ENCODE data around the gene B3GNT5. TPM values are rescaled to one million over a fixed set of nuclear protein-coding genes. Genes with fewer than 3 reads are reported as not detected.

B3GNT5 gene
- polyA plus RNA-seq, 3 donors = 14.1 to 17.7 (median 14.2) TPM

DNA sequence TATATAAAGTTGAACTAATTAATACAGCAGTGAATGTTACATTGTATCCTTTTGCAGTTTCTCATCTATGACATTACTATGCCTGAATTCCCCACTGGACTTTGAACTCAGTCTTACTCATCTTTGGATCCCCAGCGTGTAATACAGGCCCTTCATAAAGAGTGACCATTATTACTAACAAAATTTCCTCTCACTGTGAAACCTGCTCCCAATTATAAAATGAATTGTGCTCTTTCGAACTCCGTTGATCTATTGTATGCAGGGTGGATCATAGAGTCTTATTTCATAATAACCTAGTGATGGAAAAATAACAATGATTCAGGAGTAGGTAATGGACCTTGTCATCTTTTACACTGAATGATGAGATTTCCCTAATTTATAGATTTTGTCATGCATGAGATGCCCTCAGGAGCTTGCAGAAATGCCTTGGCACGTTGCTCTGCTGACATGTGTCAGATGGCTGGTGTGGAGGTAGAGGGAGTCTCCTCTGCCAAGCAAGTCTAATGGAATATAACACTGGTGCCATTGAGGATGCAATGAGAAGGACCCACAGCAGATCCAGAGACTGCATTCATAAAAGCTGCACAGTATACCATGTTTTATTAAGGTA lies 25.5 kb downstream of the B3GNT5 start:
- peak in 1 of 3 donors; percentile 37 for DNase-seq
- Histone ChIP-seq H3K27ac (ENCODE audit: low read depth in 1 of 2, low read length in 2 of 2) (no peak overlapping the region), H3K27me3 (ENCODE audit: control insufficient read depth in 2 of 2, insufficient read depth in 2 of 2, low read length in 2 of 2) (no peaks in the 10 kb centered on the region), H3K4me2 (replicated peaks; ENCODE audit: extremely low read depth, low read length, poor library complexity, severe bottlenecking) (no peak overlapping the region), H2AFZ (ENCODE audit: insufficient read depth, low read depth, low read length, poor library complexity, severe bottlenecking) (no peak overlapping the region), H3K4me3 (replicated peaks in 1 of 3; ENCODE audit: low read depth in 2 of 3, low read length in 3 of 3) (no peak overlapping the region), H3K4me1 (ENCODE audit: control insufficient read depth in 1 of 2, insufficient read depth in 2 of 2, low read length in 2 of 2) (peaks cover 23 to 26% of the 10 kb centered on the region in 2 donors), H3K9ac (ENCODE audit: insufficient read depth, low read length, poor library complexity, severe bottlenecking) (no peak overlapping the region), H3K79me2 (ENCODE audit: insufficient read depth, low read length) (peaks cover 7% of the 10 kb centered on the region), H4K20me1 (ENCODE audit: insufficient read depth, low read length) (no peaks in the 10 kb centered on the region), H3K36me3 (replicated peaks in 1 of 2; ENCODE audit: control insufficient read depth in 1 of 2, insufficient read depth in 2 of 2, low read length in 2 of 2) (no peaks in the 10 kb centered on the region), H3K9me3 (replicated peaks in 1 of 2; ENCODE audit: control insufficient read depth in 1 of 2, insufficient read depth in 1 of 2, low read length in 2 of 2) (no peaks in the 10 kb centered on the region)
- no peak for TF ChIP-seq CTCF (IDR thresholded peaks at IDR 0.05)
- WGBS (ENCODE audit: insufficient coverage) = 100% methylated on average over 1 of the region's 4 CpGs
- Mint-ChIP-seq H3K9me3 (no peaks in the 10 kb centered on the region), H3K4me1 (peaks cover 23% of the 10 kb centered on the region), H3K36me3 (no peaks in the 10 kb centered on the region), H3K27me3 (ENCODE audit: low read depth in 3 of 3) (no peaks in the 10 kb centered on the region), H3K27ac (peak overlapping the region in 1 of 7 donors; percentile 27), H3K4me3 (no peak overlapping the region)
- intact Hi-C loops (cut with micrococcal nuclease) = no loop called here

GRCh38 chr3:183279371-183279770 lies 26.3 kb downstream of the B3GNT5 start:
- Mint-ChIP-seq H3K9me3 (no peaks in the 10 kb centered on the region), H3K36me3 (no peaks in the 10 kb centered on the region), H3K27me3 (ENCODE audit: low read depth in 3 of 3) (peaks cover 0 to under 1% (median 0%) of the 10 kb centered on the region in 3 donors), H3K4me1 (peaks cover 22% of the 10 kb centered on the region), H3K4me3 (no peak overlapping the region), H3K27ac (no peak overlapping the region)
- no peak for TF ChIP-seq CTCF (IDR thresholded peaks at IDR 0.05)
- Histone ChIP-seq H2AFZ (ENCODE audit: insufficient read depth, low read depth, low read length, poor library complexity, severe bottlenecking) (no peak overlapping the region), H3K4me3 (replicated peaks in 1 of 3; ENCODE audit: low read depth in 2 of 3, low read length in 3 of 3) (no peak overlapping the region), H3K4me2 (replicated peaks; ENCODE audit: extremely low read depth, low read length, poor library complexity, severe bottlenecking) (no peak overlapping the region), H4K20me1 (ENCODE audit: insufficient read depth, low read length) (no peaks in the 10 kb centered on the region), H3K9me3 (replicated peaks in 1 of 2; ENCODE audit: control insufficient read depth in 1 of 2, insufficient read depth in 1 of 2, low read length in 2 of 2) (no peaks in the 10 kb centered on the region), H3K4me1 (ENCODE audit: control insufficient read depth in 1 of 2, insufficient read depth in 2 of 2, low read length in 2 of 2) (peaks cover 17 to 18% of the 10 kb centered on the region in 2 donors), H3K27me3 (ENCODE audit: control insufficient read depth in 2 of 2, insufficient read depth in 2 of 2, low read length in 2 of 2) (no peaks in the 10 kb centered on the region), H3K27ac (ENCODE audit: low read depth in 1 of 2, low read length in 2 of 2) (no peak overlapping the region), H3K36me3 (replicated peaks in 1 of 2; ENCODE audit: control insufficient read depth in 1 of 2, insufficient read depth in 2 of 2, low read length in 2 of 2) (no peaks in the 10 kb centered on the region), H3K79me2 (ENCODE audit: insufficient read depth, low read length) (no peaks in the 10 kb centered on the region), H3K9ac (ENCODE audit: insufficient read depth, low read length, poor library complexity, severe bottlenecking) (no peak overlapping the region)
- WGBS (ENCODE audit: insufficient coverage) = 100% methylated on average over 1 of the region's 3 CpGs
- intact Hi-C loops (cut with micrococcal nuclease) = no loop called here
- no peak for DNase-seq

Measured in CD14-positive monocyte (primary cell).